DND-41 (cell line): Measurements from ENCODE around the gene MINAR1.

ENCODE experiments used
- CTCF ChIP-seq: IDR thresholded peaks from 2 replicates; pipeline ENCODE4 v1.5.1; 2012; ENCODE audit warnings: borderline replicate concordance, low read length, moderate library complexity, mild to moderate bottlenecking; ENCODE audit not compliant: poor library complexity, severe bottlenecking; ENCODE audit errors: extremely low read depth
- EZH2 ChIP-seq: IDR thresholded peaks from 3 replicates; pipeline ENCODE4 v1.6.1; 2012; ENCODE audit warnings: borderline replicate concordance, low read depth, mild to moderate bottlenecking, moderate library complexity, low read length, inconsistent platforms; ENCODE audit not compliant: severe bottlenecking

GRCh38 chr15:79475306-79475705, 43.2 kb downstream of the MINAR1 start:
- TF ChIP-seq CTCF = no peak
- no peak for TF ChIP-seq EZH2
